RWPE1 (cell line): Measurements from ENCODE around the gene VPS52.
"Not testable (repeated sequence)": the region's sequence is repeated elsewhere in the genome, so short reads cannot be mapped to it uniquely, and the experiment has no call there.

Experiments used
- CTCF ChIA-PET: fragments of 350-600 bp; sonication (Branson Sonifier 250); formaldehyde crosslinking; extraction: SDS; loops from one replicate; lab custom pipeline; 2021; lab: Yijun Ruan, JAX
- POLR2A ChIA-PET: fragments of 400-600 bp; formaldehyde crosslinking; extraction: SDS; loops from one replicate; lab custom pipeline; 2020; ENCODE audit warnings: antibody characterized with exemption; ENCODE audit not compliant: low non-redundant PET; lab: Yijun Ruan, JAX
- DNase-seq: peaks from one replicate; pipeline ENCODE4 v3.0.0; 2012; ENCODE audit warnings: low spot score
- H3K27ac ChIP-seq: fragments of 450-650 bp; 2 replicates; pipeline ENCODE4 v1.5.1; 2017
- TF ChIP-seq, protein P1 (sequence below): fragments of 450-650 bp; conservative IDR thresholded peaks from 2 replicates; pipeline ENCODE4 v1.5.1; 2017; ENCODE audit warnings: low read depth, mild to moderate bottlenecking

VPS52 gene

DNA sequence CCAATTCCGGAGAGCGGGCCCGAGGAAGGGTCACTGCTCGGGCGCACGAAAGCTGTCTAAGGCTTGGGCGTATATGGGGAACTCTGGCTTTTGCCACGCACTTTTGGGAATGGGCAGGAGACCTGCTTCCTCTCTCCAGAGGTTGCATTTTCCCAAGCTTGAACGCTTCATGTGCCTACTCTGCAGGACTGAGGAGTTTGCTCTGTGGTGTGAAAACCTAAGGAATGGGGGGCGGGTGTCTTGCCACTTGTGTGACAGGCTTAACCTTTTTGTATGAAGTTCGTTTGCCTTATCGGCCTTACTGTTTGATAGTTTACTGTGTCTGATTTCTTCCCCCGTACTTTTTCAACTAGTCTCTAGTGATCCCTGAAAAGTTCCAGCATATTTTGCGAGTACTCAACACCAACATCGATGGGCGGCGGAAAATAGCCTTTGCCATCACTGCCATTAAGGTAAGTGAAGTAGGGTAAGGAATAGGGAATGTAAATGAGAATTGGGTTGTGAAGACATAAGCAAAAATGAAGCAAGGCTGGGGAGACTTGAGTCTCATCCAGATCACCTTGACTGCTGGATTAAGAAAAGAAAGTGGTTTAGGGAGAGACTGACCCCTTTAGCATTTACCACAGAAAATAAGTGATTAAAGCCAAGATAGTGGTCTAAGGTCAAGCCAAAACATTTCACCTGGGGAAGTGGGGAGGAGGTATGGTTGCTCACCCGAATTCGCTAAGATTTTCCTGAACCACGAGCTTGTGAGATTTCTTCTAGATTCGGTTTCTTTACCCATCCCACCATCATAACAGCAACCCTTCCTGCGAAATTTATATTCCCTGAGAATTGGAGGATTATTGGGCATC is 826 bp upstream of the VPS52 start:
- DNase-seq = no peak
- TF ChIP-seq, protein P1, sequence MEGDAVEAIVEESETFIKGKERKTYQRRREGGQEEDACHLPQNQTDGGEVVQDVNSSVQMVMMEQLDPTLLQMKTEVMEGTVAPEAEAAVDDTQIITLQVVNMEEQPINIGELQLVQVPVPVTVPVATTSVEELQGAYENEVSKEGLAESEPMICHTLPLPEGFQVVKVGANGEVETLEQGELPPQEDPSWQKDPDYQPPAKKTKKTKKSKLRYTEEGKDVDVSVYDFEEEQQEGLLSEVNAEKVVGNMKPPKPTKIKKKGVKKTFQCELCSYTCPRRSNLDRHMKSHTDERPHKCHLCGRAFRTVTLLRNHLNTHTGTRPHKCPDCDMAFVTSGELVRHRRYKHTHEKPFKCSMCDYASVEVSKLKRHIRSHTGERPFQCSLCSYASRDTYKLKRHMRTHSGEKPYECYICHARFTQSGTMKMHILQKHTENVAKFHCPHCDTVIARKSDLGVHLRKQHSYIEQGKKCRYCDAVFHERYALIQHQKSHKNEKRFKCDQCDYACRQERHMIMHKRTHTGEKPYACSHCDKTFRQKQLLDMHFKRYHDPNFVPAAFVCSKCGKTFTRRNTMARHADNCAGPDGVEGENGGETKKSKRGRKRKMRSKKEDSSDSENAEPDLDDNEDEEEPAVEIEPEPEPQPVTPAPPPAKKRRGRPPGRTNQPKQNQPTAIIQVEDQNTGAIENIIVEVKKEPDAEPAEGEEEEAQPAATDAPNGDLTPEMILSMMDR = no peak
- peak overlapping the region; percentile 90 for H3K27ac ChIP-seq
- ChIA-PET POLR2A (interaction anchor here (1.0 to 2.0 kb wide), 4 partner anchors 12 to 51 kb away, joined by 3 to 10 read pairs (median 4); partner anchors contain the start of genes PFDN6 and WDR46), CTCF (interaction anchor here (0.5 to 0.6 kb wide), 3 partner anchors 73 to 1803 kb away, joined by 3 to 7 read pairs (median 3); no protein-coding TSS in a partner anchor)

DNA sequence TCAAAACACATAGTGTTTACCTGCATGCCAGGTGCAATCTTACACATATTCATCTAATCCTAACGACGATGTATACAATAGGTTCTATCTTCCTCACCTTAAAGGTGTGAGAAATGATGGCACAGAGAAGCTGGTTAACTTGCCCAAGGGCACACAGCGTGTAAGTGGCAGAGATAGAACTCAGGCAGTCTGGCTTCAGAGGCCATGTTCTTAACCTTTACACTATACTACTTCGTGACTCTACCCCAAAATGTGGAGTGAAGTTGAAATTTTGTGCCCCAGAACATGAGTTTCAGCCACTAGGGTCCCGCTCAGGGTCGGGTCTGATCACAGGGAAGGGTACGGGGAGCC is 584 bp downstream of the VPS52 start:
- DNase-seq = no peak
- TF ChIP-seq, protein P1 = no peak
- ChIA-PET POLR2A (interaction anchor here (0.6 to 0.8 kb wide), 2 partner anchors 11 to 13 kb away, joined by 3 read pairs; no protein-coding TSS in a partner anchor), CTCF (interaction anchor here (0.5 kb wide), 1 partner anchor 30 kb away, joined by 4 read pairs; no protein-coding TSS in a partner anchor)
- H3K27ac ChIP-seq = peak overlapping the region; percentile 90

DNA sequence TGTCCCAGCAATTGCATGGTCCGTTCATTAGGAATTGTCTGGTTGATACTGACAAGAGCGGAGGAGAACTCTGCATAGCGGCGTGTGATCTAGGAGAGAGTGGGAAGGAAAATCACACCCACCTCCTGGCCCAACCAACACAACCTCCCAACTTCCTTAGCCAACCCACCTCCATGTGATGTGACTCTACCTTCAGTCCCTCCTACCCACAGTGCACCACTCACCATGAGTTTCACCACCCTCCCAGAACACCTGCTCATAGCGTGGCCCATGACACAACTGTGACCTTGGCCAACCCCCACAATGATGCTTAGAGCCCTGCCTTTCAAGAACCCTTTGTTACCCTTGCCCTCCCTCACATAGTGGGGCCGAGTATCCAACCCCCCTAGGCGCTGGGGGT is 7.7 kb downstream of the VPS52 start:
- ChIA-PET POLR2A (no interaction called here), CTCF (no interaction called here)
- TF ChIP-seq, protein P1 = no peak
- peak overlapping the region; percentile 18 for H3K27ac ChIP-seq
- no peak for DNase-seq

DNA sequence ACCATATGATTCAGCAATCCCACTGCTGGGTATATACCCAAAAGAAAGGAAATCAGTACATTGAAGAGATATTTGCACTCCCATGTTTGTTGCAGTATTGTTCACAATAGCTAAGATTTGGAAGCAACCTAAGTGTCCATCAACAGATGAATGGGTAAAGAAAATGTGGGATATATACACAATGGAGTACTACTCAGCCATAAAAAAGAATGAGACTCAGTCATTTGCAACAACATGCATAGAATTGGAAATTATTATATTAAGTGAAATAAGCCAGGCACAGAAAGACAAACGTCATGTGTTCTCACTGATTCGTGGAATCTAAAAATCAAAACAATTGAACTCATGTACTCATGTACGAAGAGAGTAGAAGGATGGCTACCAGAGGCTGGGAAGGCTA is 9.2 kb downstream of the VPS52 start:
- CTCF ChIA-PET = interaction anchor here (0.6 to 0.7 kb wide), 2 partner anchors 136 to 296 kb away, joined by 3 read pairs; no protein-coding TSS in a partner anchor
- DNase-seq, POLR2A ChIA-PET, H3K27ac ChIP-seq: not testable (repeated sequence)

DNA sequence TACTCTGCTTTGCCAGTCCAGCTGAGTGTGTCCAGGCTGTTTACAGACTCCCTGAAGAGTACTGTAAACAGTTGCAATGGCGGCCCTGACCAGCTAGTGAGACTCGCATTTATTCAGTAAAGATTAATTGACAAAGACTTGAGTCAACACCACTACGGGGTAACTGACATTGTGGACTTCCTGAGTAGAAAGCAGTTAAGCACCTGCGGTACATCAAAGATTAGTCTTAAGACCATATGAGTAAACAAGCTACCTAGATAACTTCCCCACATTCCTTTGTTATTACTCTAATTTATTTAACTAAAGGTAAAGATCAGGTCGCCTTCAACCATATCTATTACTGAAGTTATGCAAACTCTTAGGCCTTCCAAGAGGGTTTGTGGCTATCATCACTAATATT is 12.6 kb downstream of the VPS52 start:
- DNase-seq = no peak
- POLR2A ChIA-PET = interaction anchor here (0.6 kb wide), 1 partner anchor 49 kb away, joined by 4 read pairs; no protein-coding TSS in a partner anchor
- no peak overlapping the region for H3K27ac ChIP-seq
- CTCF ChIA-PET = interaction anchor here (0.8 kb wide), 1 partner anchor 796 kb away, joined by 6 read pairs; no protein-coding TSS in a partner anchor
- TF ChIP-seq, protein P1 = no peak

DNA sequence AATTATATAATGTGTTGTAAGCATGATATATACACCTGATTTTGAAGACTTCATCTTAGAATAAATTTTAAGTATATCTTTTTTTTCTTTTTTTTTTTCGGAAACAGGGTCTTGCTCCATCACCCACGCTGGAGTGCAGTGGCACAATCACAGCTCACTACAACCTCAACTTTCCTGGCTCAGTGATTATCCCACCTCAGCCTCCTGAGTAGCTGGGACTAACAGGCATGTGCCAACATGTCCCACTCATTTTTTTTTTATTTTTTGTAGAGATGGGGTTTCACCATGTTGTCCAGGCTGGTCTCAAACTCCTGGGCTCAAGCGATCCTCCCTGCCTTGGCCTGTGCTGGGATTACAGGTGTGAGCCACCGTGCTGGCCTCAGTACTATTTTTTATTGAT is 17.1 kb downstream of the VPS52 start:
- ChIA-PET CTCF (no interaction called here), POLR2A (no interaction called here)
- TF ChIP-seq, protein P1 = no peak
- no peak for DNase-seq
- peak overlapping the region; percentile 52 for H3K27ac ChIP-seq

DNA sequence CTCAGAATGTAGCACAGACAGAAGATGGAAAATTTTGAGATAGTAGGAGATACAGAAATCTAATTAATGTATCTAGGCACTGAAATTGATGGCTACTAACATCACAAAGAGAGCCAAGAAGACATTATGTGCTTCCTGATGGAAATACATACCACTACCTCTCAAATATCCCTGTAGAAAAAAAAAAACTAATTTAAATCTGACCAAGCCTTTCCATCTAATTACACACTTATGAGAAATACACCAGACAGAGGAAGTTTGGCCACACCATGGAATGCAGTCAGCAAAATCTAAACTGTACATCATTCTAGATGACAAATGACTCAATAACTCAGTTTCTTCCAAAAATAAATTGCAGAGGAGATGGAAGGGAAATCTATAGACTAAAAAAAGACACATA is 18.9 kb downstream of the VPS52 start:
- ChIA-PET CTCF (no interaction called here), POLR2A (no interaction called here)
- no peak overlapping the region for H3K27ac ChIP-seq
- TF ChIP-seq, protein P1 = no peak
- DNase-seq = no peak
